Measurements from ENCODE around the gene MTRR. TPM values are rescaled to one million over a fixed set of nuclear protein-coding genes. Genes with fewer than 3 reads are reported as not detected.

MTRR gene
- total RNA-seq, 1 donor from 2014 or later = 33.1 TPM

DNA sequence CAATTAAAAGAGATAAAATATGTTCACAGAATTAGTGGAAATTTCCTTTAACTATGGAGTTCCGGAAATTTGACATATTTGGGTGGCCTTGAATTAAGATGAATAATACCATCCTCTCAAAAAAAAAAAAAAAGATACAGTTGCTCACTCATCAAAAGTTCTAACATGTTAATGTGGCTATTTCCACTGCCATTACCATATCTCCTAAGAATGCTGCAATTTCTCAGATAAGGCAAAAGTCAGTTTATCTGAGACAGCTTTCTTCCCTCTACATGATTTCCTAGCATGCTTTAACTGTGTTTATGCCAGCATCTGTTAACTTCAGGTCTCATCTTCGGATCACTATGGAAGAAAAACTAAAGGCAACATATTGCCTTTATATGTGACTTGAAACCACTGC, 2.8 kb upstream of the MTRR start:
- intact Hi-C loops (cut with DNase I) = no loop called here
- TF ChIP-seq POLR2A (IDR thresholded peaks at IDR 0.05) = no peak
- no peak for TF ChIP-seq POLR2AphosphoS5 (IDR thresholded peaks at IDR 0.05; ENCODE audit: insufficient read depth in 1 of 2, low read depth in 1 of 2)
- TF ChIP-seq, protein P1, sequence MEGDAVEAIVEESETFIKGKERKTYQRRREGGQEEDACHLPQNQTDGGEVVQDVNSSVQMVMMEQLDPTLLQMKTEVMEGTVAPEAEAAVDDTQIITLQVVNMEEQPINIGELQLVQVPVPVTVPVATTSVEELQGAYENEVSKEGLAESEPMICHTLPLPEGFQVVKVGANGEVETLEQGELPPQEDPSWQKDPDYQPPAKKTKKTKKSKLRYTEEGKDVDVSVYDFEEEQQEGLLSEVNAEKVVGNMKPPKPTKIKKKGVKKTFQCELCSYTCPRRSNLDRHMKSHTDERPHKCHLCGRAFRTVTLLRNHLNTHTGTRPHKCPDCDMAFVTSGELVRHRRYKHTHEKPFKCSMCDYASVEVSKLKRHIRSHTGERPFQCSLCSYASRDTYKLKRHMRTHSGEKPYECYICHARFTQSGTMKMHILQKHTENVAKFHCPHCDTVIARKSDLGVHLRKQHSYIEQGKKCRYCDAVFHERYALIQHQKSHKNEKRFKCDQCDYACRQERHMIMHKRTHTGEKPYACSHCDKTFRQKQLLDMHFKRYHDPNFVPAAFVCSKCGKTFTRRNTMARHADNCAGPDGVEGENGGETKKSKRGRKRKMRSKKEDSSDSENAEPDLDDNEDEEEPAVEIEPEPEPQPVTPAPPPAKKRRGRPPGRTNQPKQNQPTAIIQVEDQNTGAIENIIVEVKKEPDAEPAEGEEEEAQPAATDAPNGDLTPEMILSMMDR (IDR thresholded peaks at IDR 0.05) = no peak
- H3K4me1 ChIP-seq = peaks cover 26% of the 10 kb centered on the region
- DNase-seq (ENCODE audit: extremely low spot score in 2 of 2) = no peak
- H3K27me3 ChIP-seq = no peaks in the 10 kb centered on the region
- no peak overlapping the region for H3K27ac ChIP-seq
- H3K4me3 ChIP-seq = no peak overlapping the region
- H3K36me3 ChIP-seq = peaks cover 0 to 24% of the 10 kb centered on the region in 2 donors
- no peaks in the 10 kb centered on the region for H3K9me3 ChIP-seq

DNA sequence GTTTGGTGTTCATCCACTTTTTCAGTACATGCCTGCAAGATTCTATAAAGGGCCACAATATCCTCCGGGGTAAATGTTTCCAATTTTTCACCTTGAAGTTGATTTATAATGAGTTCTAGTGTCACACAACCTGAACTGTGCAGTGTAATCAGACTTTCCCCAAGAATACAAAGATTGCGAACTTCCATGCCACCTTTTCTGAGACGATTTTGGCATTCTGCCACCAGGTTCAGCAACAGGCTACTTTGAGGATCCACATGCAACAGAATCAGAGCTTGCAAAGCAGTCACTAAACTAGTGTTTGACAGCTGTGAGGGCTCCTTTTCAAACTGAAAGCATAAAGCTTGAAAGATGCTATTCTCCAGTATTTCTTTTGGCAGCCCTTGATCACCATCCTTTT, 1.7 kb upstream of the MTRR start:
- no peaks in the 10 kb centered on the region for H3K9me3 ChIP-seq
- H3K27ac ChIP-seq = no peak overlapping the region
- no peak for TF ChIP-seq POLR2A (IDR thresholded peaks at IDR 0.05)
- H3K4me1 ChIP-seq = peaks cover 28% of the 10 kb centered on the region
- intact Hi-C loops (cut with DNase I) = no loop called here
- no peak for DNase-seq (ENCODE audit: extremely low spot score in 2 of 2)
- no peak overlapping the region for H3K4me3 ChIP-seq
- no peaks in the 10 kb centered on the region for H3K27me3 ChIP-seq
- H3K36me3 ChIP-seq = peaks cover 0 to 13% of the 10 kb centered on the region in 2 donors

DNA sequence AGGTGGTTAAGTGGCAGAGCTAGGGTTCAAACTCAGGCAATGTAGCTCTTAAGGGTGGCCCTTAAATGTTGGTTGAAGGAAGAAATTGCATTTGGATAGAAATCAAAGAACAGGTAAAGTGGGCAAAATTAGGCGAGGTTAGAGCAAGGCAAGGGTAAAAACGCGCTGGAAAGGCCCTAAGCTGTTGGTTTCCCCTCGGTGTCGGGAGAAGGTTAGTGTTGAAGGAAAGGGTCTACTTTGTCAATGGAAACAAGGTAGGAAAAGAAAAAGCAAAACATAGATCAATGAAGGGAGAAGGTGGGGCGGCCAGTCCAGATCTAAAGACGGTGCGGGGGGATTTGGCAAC, 548 bp upstream of the MTRR start:
- DNase-seq (ENCODE audit: extremely low spot score in 2 of 2) = no peak
- peak overlapping the region; percentile 73 to 95 for H3K4me3 ChIP-seq
- intact Hi-C loops (cut with DNase I) = no loop called here
- no peaks in the 10 kb centered on the region for H3K9me3 ChIP-seq
- TF ChIP-seq POLR2A (IDR thresholded peaks at IDR 0.05) (no peak), POLR2AphosphoS5 (IDR thresholded peaks at IDR 0.05; ENCODE audit: insufficient read depth in 1 of 2, low read depth in 1 of 2) (no peak)
- TF ChIP-seq, protein P1 (IDR thresholded peaks at IDR 0.05) = no peak
- H3K36me3 ChIP-seq = peaks cover 0 to 8% of the 10 kb centered on the region in 2 donors
- peak overlapping the region; percentile 76 for H3K27ac ChIP-seq
- H3K4me1 ChIP-seq = peaks cover 28% of the 10 kb centered on the region
- no peaks in the 10 kb centered on the region for H3K27me3 ChIP-seq

DNA sequence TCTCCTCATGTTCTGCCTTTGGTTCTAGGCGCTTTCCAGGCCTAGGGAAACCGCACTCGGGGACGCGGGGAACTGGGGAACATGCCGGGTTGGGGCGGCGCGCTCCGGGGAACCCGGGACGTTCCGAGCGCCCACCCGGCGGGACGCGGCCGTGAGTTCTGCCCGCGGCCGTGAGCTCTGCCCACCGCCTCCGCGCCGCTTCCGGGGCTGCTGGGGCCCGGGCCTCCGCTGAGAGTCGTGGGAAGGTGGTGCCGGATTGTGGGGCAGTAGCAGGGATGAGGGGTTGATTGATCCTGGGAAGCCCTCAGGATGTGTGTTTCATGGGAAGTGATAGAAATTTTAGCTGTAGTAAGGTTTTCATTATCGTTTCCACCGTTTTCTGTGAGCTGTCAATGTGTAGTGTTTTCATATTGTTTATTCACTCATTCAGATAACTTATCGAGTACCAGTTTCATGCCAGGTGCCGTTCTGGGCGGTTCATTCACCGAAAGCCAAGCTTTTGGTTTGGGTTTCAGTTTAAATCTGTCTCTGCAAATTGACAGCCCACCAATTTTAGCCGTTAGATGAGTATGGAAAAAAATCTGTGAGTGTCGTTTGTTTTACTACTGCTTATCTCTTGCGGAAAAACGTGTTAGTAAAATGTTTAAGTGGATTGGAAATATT, 657 bp downstream of the MTRR start:
- Histone ChIP-seq H3K4me1 (peaks cover 28% of the 10 kb centered on the region), H3K36me3 (peaks cover 0 to 5% of the 10 kb centered on the region in 2 donors), H3K27ac (peak overlapping the region; percentile 79), H3K27me3 (no peaks in the 10 kb centered on the region), H3K9me3 (no peaks in the 10 kb centered on the region), H3K4me3 (peak overlapping the region; percentile 73 to 95)
- no peak for DNase-seq (ENCODE audit: extremely low spot score in 2 of 2)
- intact Hi-C loops (cut with DNase I) = no loop called here
- TF ChIP-seq, protein P1 (IDR thresholded peaks at IDR 0.05) = no peak
- TF ChIP-seq POLR2A (IDR thresholded peaks at IDR 0.05) (no peak), POLR2AphosphoS5 (IDR thresholded peaks at IDR 0.05; ENCODE audit: insufficient read depth in 1 of 2, low read depth in 1 of 2) (no peak)

DNA sequence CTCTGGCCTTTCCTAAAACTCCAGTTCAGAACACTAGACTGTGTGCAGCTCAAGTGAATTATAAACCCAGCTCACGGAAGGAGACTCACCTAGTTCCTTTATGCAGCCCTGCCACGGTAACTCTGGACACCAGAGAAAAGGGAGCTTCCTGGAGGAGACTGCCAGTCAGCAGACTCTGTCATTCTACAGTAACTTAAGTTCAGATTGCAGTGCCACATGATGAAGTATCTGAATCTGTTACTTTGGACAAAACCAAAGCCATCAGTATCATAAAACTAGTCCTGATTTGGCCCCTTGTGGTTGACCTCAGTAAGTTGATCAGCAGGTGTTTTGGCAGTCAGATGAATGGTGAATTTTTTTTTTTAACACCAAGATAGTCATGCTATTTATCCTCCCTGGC, 2.7 kb downstream of the MTRR start:
- Histone ChIP-seq H3K36me3 (peaks cover 0 to 15% of the 10 kb centered on the region in 2 donors), H3K9me3 (no peaks in the 10 kb centered on the region), H3K4me1 (peaks cover 28% of the 10 kb centered on the region), H3K4me3 (no peak overlapping the region), H3K27me3 (no peaks in the 10 kb centered on the region), H3K27ac (no peak overlapping the region)
- intact Hi-C loops (cut with DNase I) = no loop called here
- no peak for DNase-seq (ENCODE audit: extremely low spot score in 2 of 2)
- TF ChIP-seq, protein P1 (IDR thresholded peaks at IDR 0.05) = no peak
- TF ChIP-seq POLR2AphosphoS5 (IDR thresholded peaks at IDR 0.05; ENCODE audit: insufficient read depth in 1 of 2, low read depth in 1 of 2) = no peak
- TF ChIP-seq POLR2A (IDR thresholded peaks at IDR 0.05) = no peak

Measured in vagina (tissue), 2 donors.